ENCODE data around the gene TNRC18. TPM values are rescaled to one million over a fixed set of nuclear protein-coding genes. Genes with fewer than 3 reads are reported as not detected.

Gene TNRC18
- total and polyA plus RNA-seq, 2 of the 8 experiments (the other 6 are each of a cell fraction or from before 2014, with no cell fraction given) = 1.7 to 8.6 TPM

GRCh38 chr7:5428478-5429252, 5.0 kb upstream of the TNRC18 start:
- CTCF ChIA-PET (ENCODE audit: partially characterized antibody) = interaction anchor here (1.0 to 1.5 kb wide), 4 partner anchors 10 to 62 kb away, joined by 3 to 6 read pairs (median 4); no protein-coding TSS in a partner anchor
- 2% methylated on average over 40 of the region's 46 CpGs; no CpG with 5 or more reads in 1 of the 2 experiments for WGBS, 2 experiments (ENCODE audit: extremely low coverage in 1 of 2, insufficient coverage in 1 of 2, insufficient read length in 1 of 2, insufficient replicate concordance in 2 of 2, low coverage in 1 of 2, low lambda C conversion rate in 2 of 2, missing lambda C conversion rate in 1 of 2)
- no peak for FAIRE-seq
- peak; percentile 7 for TF ChIP-seq ASH2L (IDR thresholded peaks at IDR 0.05; ENCODE audit: low read length)
- no peak for TF ChIP-seq TCF12 (IDR thresholded peaks at IDR 0.05; ENCODE audit: low read depth, low read length)
- TF ChIP-seq CTBP2 (IDR thresholded peaks at IDR 0.05; ENCODE audit: borderline replicate concordance, insufficient read depth, insufficient read length, low read length) = no peak
- no peak for TF ChIP-seq CHD2 (IDR thresholded peaks at IDR 0.05; ENCODE audit: low read length)
- no peak for TF ChIP-seq TAF1 (IDR thresholded peaks at IDR 0.05; ENCODE audit: low read depth, low read length)
- TF ChIP-seq CTCF (IDR thresholded peaks at IDR 0.05; ENCODE audit: control extremely low read depth in 1 of 3, insufficient read depth in 1 of 3, low read depth in 1 of 3, low read length in 3 of 3) = peak in 1 of 3 experiments; percentile 1; a peak in 1 of 4 replicates
- no peak; the same call in none of the 2 replicates for TF ChIP-seq SUZ12 (IDR thresholded peaks at IDR 0.05; ENCODE audit: low read length)
- TF ChIP-seq SP2 (IDR thresholded peaks at IDR 0.05; ENCODE audit: low read length) = no peak

More at GRCh38 chr7:5428478-5429252, 5.0 kb upstream of the TNRC18 start:
- no peak overlapping the region for H3K14ac ChIP-seq (ENCODE audit: insufficient read length)
- H2AFZ ChIP-seq (ENCODE audit: low read length) = no peak overlapping the region
- H2BK12ac ChIP-seq (ENCODE audit: low read depth, low read length) = peak overlapping the region; percentile 94
- peaks cover 16 to 65% (median 48%) of the 10 kb centered on the region in 4 experiments for H3K27me3 ChIP-seq (replicated peaks in 1 of 4; ENCODE audit: control insufficient read depth in 3 of 4, extremely low read depth in 1 of 4, insufficient read depth in 3 of 4, low read length in 3 of 4)
- H4K91ac ChIP-seq (replicated peaks; ENCODE audit: insufficient read length, low read length) = peak overlapping the region; percentile 91
- H3K9me3 ChIP-seq (ENCODE audit: insufficient read depth in 2 of 2, low read depth in 1 of 2, low read length in 1 of 2) = peaks cover 0 to 4% of the 10 kb centered on the region in 2 experiments; a peak in 1 of 4 replicates
- H3K9ac ChIP-seq (replicated peaks in 1 of 4; ENCODE audit: extremely low read depth in 1 of 4, low read depth in 3 of 4, low read length in 3 of 4) = peak overlapping the region in 2 of 4 experiments; percentile 8 to 25; a peak in 3 of 7 replicates
- H2BK20ac ChIP-seq (ENCODE audit: low read length) = 0 out of 2 replicates have a peak overlapping the region, but pooled peaks have one; percentile 29
- peak overlapping the region; percentile 90 for H4K8ac ChIP-seq (ENCODE audit: extremely low read depth, insufficient read depth, low read length)
- H4K5ac ChIP-seq (ENCODE audit: insufficient read length, low read depth, low read length) = no peak overlapping the region
- H3K18ac ChIP-seq (ENCODE audit: extremely low read depth, low read length) = peak overlapping the region; percentile 96
- POLR2A ChIA-PET (ENCODE audit: partially characterized antibody) = interaction anchor here (0.9 to 1.6 kb wide), 7 partner anchors 13 to 133 kb away, joined by 3 to 5 read pairs (median 3); no protein-coding TSS in a partner anchor
- no peak overlapping the region for H3K27ac ChIP-seq (ENCODE audit: low read depth, low read length)
- DNase-seq (ENCODE audit: low read depth in 1 of 2, low spot score in 2 of 2) = no peak
- H2AK5ac ChIP-seq (ENCODE audit: low read depth, low read length) = peak overlapping the region; percentile 68; the same call in 1 of the 2 replicates
- H2BK120ac ChIP-seq (replicated peaks; ENCODE audit: low read depth, low read length) = peak overlapping the region; percentile 6
- H3K79me1 ChIP-seq (ENCODE audit: low read depth, low read length) = no peaks in the 10 kb centered on the region; the same call in 1 of the 2 replicates
- peak overlapping the region; percentile 92; the same call in 1 of the 2 replicates for H2BK15ac ChIP-seq (ENCODE audit: low read length)
- H3K23me2 ChIP-seq (ENCODE audit: low read depth, low read length) = peaks cover 42% of the 10 kb centered on the region; the same call in 1 of the 2 replicates
- H3K4me3 ChIP-seq (ENCODE audit: extremely low read depth in 1 of 4, insufficient read depth in 2 of 4, low read depth in 3 of 4, low read length in 4 of 4) = peak overlapping the region; percentile 64 to 78 (median 64)
- peak overlapping the region; percentile 93 to 99 for H3K4me2 ChIP-seq (ENCODE audit: insufficient read depth in 1 of 2, low read depth in 2 of 2, low read length in 2 of 2)
- peaks cover 2 to 6% of the 10 kb centered on the region in 2 experiments for H4K20me1 ChIP-seq (replicated peaks in 1 of 2; ENCODE audit: control insufficient read depth in 1 of 2, insufficient read depth in 2 of 2, low read length in 2 of 2)
- H3K4me1 ChIP-seq (replicated peaks in 1 of 4; ENCODE audit: control insufficient read depth in 3 of 4, insufficient read depth in 4 of 4, low read length in 3 of 4) = peaks cover 0 to 29% (median 18%) of the 10 kb centered on the region in 4 experiments; a peak in 6 of 7 replicates
- peak overlapping the region; percentile 66; the same call in 1 of the 2 replicates for H2BK5ac ChIP-seq (ENCODE audit: low read depth, low read length)
- peak overlapping the region; percentile 65 for H3K56ac ChIP-seq (replicated peaks; ENCODE audit: insufficient read length, low read depth, low read length)
- no peak overlapping the region for H3K4ac ChIP-seq (replicated peaks; ENCODE audit: insufficient read length, low read depth, low read length)
- no peaks in the 10 kb centered on the region for H3K36me3 ChIP-seq (ENCODE audit: control insufficient read depth in 2 of 4, insufficient read depth in 4 of 4, low read length in 3 of 4)
- no peaks in the 10 kb centered on the region for H3K79me2 ChIP-seq (ENCODE audit: control insufficient read depth in 1 of 2, insufficient read depth in 2 of 2, low read length in 2 of 2)
- no peak overlapping the region for H3K23ac ChIP-seq (ENCODE audit: insufficient read length)
